ENCODE measurements around the gene DAZAP2. TPM values are rescaled to one million over a fixed set of nuclear protein-coding genes. Genes with fewer than 3 reads are reported as not detected.
A peak's percentile ranks its signal among the peaks of the same experiment; 100 is the strongest.

DAZAP2 gene
- total and polyA plus RNA-seq, 5 experiments from 2014 or later: 301 to 1,317 (median 1,276) TPM

DNA sequence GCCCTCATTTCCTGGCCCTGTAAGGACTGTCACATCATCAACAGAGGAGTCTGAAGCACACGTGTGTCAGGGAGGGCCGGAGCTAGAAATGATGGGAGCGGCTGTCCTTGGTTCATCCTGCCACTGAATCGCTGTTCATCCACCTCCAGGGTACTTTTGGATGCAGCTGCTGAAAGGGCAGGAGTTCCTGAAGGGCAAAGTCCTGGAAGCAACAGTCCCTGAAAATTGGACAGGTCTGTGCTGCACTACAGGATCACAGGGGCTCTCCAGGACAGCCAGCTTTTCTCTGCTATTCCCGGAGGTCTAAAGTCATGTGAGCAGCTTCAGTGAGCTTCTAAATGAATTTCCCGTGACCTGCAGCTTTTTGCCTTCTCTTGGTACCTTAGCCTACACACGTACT is 38.5 kb upstream of the DAZAP2 start:
- H3K4me1 Mint-ChIP-seq: no peaks in the 10 kb centered on the region
- H3K27ac Mint-ChIP-seq: peak overlapping the region in 2 of 10 donors; percentile 41
- DNase-seq (no peak), ATAC-seq (no peak)
- POLR2A ChIA-PET: interaction anchor here (0.6 kb wide), 1 partner anchor 27 kb away, joined by 4 read pairs; no protein-coding TSS in a partner anchor
- no peaks in the 10 kb centered on the region for H3K9me3 Mint-ChIP-seq
- H3K27me3 Mint-ChIP-seq: no peaks in the 10 kb centered on the region
- peaks cover 0 to 4% (median 2%) of the 10 kb centered on the region in 3 donors for H3K36me3 Mint-ChIP-seq
- no peak overlapping the region for H3K4me3 Mint-ChIP-seq

DNA sequence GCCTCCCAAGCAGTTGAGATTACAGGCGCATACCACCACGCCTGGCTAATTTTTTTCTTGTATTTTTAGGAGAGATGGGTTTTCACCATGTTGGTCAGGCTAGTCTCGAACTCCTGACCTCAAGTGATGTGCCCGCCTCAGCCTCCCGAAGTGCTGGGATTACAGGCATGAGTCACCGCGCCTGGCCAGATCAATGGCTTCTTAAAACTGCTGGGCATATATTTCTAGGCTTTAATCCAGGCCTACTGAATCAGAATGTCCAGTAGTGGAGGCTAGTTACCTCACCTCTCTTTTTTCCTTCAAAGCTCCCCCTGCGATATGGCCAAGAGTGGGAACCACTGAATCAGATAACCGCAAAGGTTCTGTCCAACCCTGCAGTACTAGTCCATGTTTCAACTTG is 37.8 kb upstream of the DAZAP2 start:
- no peak overlapping the region for H3K4me3 Mint-ChIP-seq
- ATAC-seq: no peak
- H3K4me1 Mint-ChIP-seq: no peaks in the 10 kb centered on the region
- no peaks in the 10 kb centered on the region for H3K27me3 Mint-ChIP-seq
- POLR2A ChIA-PET: no interaction called here
- DNase-seq: no peak
- peaks cover 0 to 4% (median 2%) of the 10 kb centered on the region in 3 donors for H3K36me3 Mint-ChIP-seq
- peak overlapping the region in 2 of 10 donors; percentile 1 to 64 for H3K27ac Mint-ChIP-seq
- no peaks in the 10 kb centered on the region for H3K9me3 Mint-ChIP-seq

DNA sequence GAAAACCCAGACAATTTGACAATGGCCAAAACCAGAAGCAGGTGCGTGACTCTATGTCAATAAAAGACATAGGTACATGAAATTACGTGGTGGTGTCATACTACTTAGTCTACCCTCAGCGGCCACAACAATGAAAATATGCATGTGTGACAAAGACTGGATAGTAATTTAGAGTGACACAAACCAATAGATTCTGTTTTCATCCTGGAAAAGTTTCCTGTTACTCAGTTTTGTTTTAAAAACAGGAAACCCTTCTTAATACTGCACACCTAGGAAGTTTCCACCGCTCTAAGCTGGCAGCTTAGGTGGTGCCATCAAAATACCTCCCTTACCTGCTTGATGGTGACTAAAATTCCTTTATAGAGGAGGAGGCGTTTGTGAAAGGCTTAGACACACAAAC is 35.9 kb upstream of the DAZAP2 start:
- no peaks in the 10 kb centered on the region for H3K4me1 Mint-ChIP-seq
- peaks cover 0 to 5% (median 0%) of the 10 kb centered on the region in 3 donors for H3K36me3 Mint-ChIP-seq
- no peak overlapping the region for H3K4me3 Mint-ChIP-seq
- H3K27ac Mint-ChIP-seq: peak overlapping the region in 7 of 10 donors; percentile 7 to 77 (median 26)
- H3K9me3 Mint-ChIP-seq: no peaks in the 10 kb centered on the region
- peak in 1 of 2 donors; percentile 35 for ATAC-seq
- DNase-seq: peak in 2 of 10 donors; percentile 10 to 16
- H3K27me3 Mint-ChIP-seq: no peaks in the 10 kb centered on the region
- POLR2A ChIA-PET: no interaction called here

DNA sequence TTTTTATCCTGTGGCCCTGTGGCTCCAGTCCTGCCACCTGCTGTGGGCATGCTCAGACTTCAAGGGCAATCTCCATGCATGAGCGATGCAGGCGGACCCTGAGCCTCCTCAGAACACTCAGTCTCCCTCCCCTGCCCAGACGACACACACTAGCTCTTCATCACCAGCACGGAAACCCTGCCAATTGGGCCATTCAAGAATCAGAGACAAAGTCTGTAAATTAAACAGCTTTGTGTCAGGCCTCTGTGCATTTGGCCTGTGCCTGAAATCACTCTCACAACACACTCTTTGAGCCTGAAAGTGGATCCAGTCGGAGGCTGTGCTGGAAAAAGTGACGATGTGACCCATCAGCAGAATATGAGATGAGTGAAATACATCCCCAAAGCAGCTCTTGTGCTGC is 33.3 kb upstream of the DAZAP2 start:
- POLR2A ChIA-PET: interaction anchor here (0.7 to 0.9 kb wide), 2 partner anchors 35 to 274 kb away, joined by 3 to 6 read pairs; no protein-coding TSS in a partner anchor
- no peaks in the 10 kb centered on the region for H3K9me3 Mint-ChIP-seq
- H3K27ac Mint-ChIP-seq: peak overlapping the region in 2 of 10 donors; percentile 14 to 55

DNA sequence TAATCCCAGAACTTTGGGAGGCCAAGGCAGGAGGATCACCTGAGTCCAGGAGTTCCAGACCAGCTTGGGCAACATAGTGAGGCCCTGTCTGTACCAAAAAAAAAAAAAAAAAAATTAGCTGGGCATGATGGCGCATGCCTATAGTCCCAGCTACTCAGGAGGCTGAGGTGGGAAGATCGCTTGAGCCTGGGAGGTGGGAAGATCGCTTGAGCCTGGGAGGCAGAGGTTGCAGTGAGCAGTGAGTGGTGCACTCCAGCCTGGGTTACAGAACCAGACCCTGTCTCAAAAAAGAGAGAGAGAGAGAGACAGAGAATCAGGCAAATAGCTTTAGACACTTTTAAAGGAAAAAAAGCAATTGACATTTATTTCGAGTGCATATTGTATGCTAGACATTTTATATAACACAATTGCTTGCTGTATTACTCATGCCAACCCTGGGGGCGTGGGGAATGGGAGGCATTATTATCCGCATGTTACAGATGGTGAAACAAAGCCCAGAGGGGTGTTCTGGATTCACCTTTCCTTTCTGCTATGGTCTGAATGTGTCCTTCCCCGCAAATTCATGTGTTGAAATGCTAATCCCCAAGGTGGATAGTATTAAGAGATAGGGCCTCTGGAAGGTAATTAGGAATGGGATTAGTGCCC is 30.5 kb upstream of the DAZAP2 start:
- Mint-ChIP-seq H3K27me3 (no peaks in the 10 kb centered on the region), H3K4me3 (no peak overlapping the region), H3K9me3 (no peaks in the 10 kb centered on the region), H3K36me3 (peaks cover 0 to 7% (median 0%) of the 10 kb centered on the region in 3 donors), H3K4me1 (no peaks in the 10 kb centered on the region), H3K27ac (peak overlapping the region in 2 of 10 donors; percentile 35 to 82)
- no peak for DNase-seq
- ATAC-seq: no peak
- POLR2A ChIA-PET: interaction anchor here (0.6 to 0.7 kb wide), 2 partner anchors 86 to 114 kb away, joined by 3 to 6 read pairs; no protein-coding TSS in a partner anchor

More for the DNA sequence above, 33.3 kb upstream of the DAZAP2 start:
- H3K27me3 Mint-ChIP-seq: no peaks in the 10 kb centered on the region
- ATAC-seq: no peak
- no peaks in the 10 kb centered on the region for H3K4me1 Mint-ChIP-seq
- DNase-seq: no peak
- no peak overlapping the region for H3K4me3 Mint-ChIP-seq
- H3K36me3 Mint-ChIP-seq: peaks cover 0 to 4% (median 0%) of the 10 kb centered on the region in 3 donors

DNA sequence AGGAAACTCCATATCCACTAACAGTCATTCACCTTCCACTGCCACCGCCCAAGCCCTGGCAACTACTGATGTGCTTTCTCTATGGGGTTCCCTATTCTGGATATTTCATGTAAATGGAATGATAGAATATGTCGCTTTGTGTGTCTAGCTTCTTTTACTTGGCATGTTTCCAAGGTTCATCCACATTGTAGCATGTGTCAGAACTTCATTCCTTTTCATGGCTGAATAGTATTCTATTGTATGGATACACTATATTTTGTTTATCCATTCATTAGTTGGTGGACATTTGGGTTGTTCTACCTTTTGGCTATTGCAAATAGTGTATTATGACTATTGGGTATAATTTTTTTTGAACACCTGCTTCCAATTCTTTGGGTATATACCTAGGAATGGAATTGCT is 29.4 kb upstream of the DAZAP2 start:
- POLR2A ChIA-PET: interaction anchor here (0.6 kb wide), 1 partner anchor 33 kb away, joined by 3 read pairs; no protein-coding TSS in a partner anchor
- Mint-ChIP-seq H3K4me3 (no peak overlapping the region), H3K9me3 (no peaks in the 10 kb centered on the region), H3K27ac (peak overlapping the region in 1 of 10 donors; percentile 18), H3K4me1 (peaks cover 0 to 2% (median 2%) of the 10 kb centered on the region in 4 donors), H3K27me3 (no peaks in the 10 kb centered on the region), H3K36me3 (peaks cover 0 to 8% (median 0%) of the 10 kb centered on the region in 3 donors)
- no peak for DNase-seq
- ATAC-seq: no peak

DNA sequence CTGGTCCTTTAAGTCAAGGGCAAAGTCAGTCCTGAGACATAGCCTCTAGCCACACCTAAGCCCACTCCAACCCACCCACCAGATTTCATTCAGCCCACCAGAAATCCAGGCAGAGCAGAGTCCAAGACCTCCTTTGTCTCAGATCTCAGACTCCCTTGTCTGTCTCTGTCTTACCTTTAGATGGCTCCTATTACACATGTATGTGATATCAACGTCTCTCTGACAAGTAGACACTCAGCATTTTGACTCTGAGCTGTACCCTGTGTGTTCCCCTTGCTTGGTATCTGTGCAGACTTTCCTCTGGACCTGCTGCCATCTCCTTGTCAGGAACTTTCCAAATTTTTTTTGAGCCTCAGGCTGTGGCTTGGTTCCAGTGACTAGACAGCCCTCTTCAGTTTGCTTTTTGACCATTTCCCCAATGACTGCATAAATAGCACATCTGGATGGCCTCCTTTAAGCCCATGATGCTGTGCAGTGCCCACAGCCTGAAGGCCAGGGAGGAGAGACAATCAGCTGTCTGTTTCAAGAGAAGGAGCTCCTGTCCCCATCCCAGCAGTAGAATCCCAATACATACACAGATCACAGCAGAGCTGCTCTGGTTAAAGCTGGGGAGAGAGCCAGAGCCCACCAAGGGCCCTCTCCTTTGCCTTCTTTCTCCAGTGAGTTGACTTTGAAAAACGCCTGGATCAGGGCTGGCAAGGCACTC is 27.8 kb upstream of the DAZAP2 start:
- peak overlapping the region in 3 of 10 donors; percentile 34 to 77 (median 73) for H3K27ac Mint-ChIP-seq
- POLR2A ChIA-PET: interaction anchor here (1.6 kb wide), 1 partner anchor 27 kb away, joined by 4 read pairs; the partner anchor contains the start of gene DAZAP2
- peaks cover 1 to 5% (median 5%) of the 10 kb centered on the region in 4 donors for H3K4me1 Mint-ChIP-seq
- no peak overlapping the region for H3K4me3 Mint-ChIP-seq
- DNase-seq (no peak), ATAC-seq (no peak)
- peaks cover 0 to 10% (median 0%) of the 10 kb centered on the region in 3 donors for H3K36me3 Mint-ChIP-seq
- no peaks in the 10 kb centered on the region for H3K27me3 Mint-ChIP-seq
- H3K9me3 Mint-ChIP-seq: no peaks in the 10 kb centered on the region

DNA sequence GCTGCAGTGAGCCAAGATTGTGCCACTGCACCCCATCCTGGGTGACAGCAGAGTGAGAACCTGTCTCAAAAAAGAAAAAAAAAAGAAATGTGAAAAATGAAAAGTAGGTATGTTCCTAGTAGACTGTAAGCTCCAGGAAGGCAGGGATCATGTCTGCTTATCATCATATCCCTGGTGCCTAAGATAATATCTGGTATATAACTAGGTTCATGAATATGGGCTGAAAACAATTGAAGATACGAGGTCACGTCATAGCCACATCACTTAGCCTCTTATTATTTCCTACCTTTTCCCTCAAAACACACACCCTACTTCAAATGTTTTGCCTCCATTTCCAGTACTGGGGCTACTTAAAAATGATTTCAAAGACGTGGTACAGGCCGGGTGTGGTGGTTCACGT is 23.7 kb upstream of the DAZAP2 start:
- POLR2A ChIA-PET: interaction anchor here (0.7 to 5.7 kb wide), 3 partner anchors 16 to 86 kb away, joined by 3 to 204 read pairs (median 8); partner anchors contain the start of gene DAZAP2
- ATAC-seq: no peak

DNA sequence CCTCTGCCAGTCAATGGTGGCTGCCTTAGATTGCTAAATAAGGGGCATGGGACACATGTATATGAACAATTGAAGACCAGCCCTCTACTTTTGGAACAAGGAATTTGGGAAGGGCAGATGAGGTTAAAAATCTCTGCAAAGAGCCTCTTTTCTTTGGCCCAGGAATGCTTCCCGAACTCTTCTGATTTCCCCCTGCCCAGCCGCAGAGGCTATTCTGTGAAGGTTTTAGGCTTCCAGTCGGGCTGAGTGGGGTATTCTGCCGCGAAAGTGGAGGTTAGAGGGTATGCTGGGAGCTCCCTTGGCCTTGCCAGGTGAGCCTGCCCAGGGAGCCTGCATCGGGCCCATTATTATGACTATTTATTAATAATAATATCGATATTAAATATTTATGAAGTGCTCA is 22.0 kb upstream of the DAZAP2 start:
- no peaks in the 10 kb centered on the region for H3K9me3 Mint-ChIP-seq
- H3K36me3 Mint-ChIP-seq: peaks cover 0 to 3% (median 0%) of the 10 kb centered on the region in 3 donors
- peak overlapping the region; percentile 44 to 91 (median 83) for H3K27ac Mint-ChIP-seq
- no peak for ATAC-seq
- DNase-seq: no peak
- H3K4me3 Mint-ChIP-seq: peak overlapping the region; percentile 50 to 90 (median 74)
- H3K27me3 Mint-ChIP-seq: no peaks in the 10 kb centered on the region
- POLR2A ChIA-PET: interaction anchor here (0.6 to 5.7 kb wide), 12 partner anchors 13 to 452 kb away, joined by 3 to 204 read pairs (median 10); partner anchors contain the start of genes ATF1, BIN2, CSRNP2 and DAZAP2
- H3K4me1 Mint-ChIP-seq: peaks cover 17 to 23% (median 21%) of the 10 kb centered on the region in 4 donors

More for the DNA sequence above, 23.7 kb upstream of the DAZAP2 start:
- Mint-ChIP-seq H3K27me3 (no peaks in the 10 kb centered on the region), H3K9me3 (no peaks in the 10 kb centered on the region), H3K4me1 (peaks cover 17 to 23% (median 21%) of the 10 kb centered on the region in 4 donors), H3K36me3 (peaks cover 0 to 6% (median 0%) of the 10 kb centered on the region in 3 donors), H3K4me3 (no peak overlapping the region), H3K27ac (no peak overlapping the region)
- no peak for DNase-seq

DNA sequence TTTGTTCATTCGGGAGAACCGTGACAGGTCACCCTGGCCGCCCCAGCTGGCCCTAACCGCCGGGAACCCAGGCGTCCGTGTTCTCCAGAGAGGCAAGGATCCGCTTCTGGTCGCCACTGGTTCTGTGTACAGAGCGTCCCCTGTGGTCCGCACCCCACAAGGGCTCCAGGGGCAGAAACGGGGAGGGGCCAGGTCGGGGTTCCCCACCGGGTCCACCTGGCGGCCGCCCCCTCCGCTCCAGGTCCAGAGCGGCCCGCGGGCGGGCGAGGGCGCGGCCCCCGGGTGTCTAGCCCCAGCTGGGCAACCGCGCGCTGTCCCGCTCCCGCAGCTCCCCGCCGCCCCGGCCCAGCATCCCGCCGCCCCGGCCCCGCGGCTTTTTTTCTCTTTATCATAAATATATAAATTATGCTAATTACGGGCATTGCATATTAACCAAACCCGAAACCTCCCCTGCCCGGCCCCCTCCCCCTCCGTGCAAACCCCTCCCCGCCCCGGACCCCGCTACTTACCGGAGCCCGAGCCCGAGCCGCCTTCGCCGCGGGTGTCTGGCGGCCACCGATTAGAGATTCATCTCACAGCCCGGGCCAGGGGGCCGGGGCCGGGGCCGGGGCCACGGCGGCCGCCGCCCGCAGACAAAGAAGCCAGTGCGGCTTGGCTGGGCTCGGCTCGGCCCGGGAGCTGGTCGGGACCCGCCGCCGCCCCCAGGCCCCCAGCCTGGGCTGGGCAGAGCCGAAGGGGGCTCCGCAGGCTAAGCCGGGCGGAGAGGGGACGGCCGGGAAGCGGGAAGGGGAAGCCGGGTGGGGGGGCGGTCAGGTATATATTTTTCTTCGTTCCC is 21.3 kb upstream of the DAZAP2 start:
- H3K4me3 Mint-ChIP-seq: peak overlapping the region; percentile 90 to 97 (median 92)
- DNase-seq (peak; percentile 23 to 79 (median 46)), ATAC-seq (peak; percentile 52 to 55)
- H3K36me3 Mint-ChIP-seq: peaks cover 0 to 3% (median 0%) of the 10 kb centered on the region in 3 donors
- H3K9me3 Mint-ChIP-seq: no peaks in the 10 kb centered on the region
- peaks cover 17 to 23% (median 21%) of the 10 kb centered on the region in 4 donors for H3K4me1 Mint-ChIP-seq
- no peaks in the 10 kb centered on the region for H3K27me3 Mint-ChIP-seq
- POLR2A ChIA-PET: interaction anchor here (0.6 to 5.7 kb wide), 31 partner anchors 13 to 1657 kb away, joined by 3 to 204 read pairs (median 4); partner anchors contain the start of genes ATF1, BIN2, COX14 and CSRNP2
- peak overlapping the region; percentile 79 to 98 (median 97) for H3K27ac Mint-ChIP-seq

DNA sequence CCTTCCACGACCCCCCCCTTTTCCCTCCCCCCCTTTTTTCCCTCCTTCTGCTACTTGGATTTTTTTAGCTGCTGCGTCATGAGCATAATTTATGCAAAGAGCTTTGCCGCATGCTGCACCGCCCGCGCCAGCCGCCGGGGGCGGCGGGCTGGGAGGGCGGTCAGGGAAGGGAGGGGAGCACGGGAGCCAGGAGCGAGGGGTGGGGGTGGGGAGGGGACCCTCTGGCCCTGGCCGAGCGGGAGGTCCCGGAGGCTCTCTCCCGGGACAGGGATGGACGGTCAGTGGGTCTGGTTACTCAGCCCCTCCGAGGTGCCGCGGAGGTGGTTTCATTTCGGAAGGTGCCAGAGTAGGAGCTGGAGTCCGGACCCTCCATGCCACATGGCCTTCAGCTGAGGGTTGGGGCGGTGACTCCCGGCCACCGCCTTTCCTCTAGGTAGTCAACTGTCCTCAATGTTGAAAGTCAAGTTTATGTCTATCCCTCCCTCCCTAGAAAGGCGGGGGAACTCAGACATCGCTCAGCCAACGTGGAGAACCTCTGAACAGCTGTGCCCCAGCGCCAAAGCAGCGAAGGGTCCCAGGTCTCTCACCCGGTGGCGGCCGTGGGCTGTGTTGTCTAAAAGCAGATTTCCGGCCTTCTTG is 20.5 kb upstream of the DAZAP2 start, which contains the start of gene POU6F1:
POU6F1 (minus strand) TSS at position 95 of the 639 bp plus-strand sequence. CDS start 11,226 bp downstream, outside the sequence.
- Mint-ChIP-seq H3K27me3 (no peaks in the 10 kb centered on the region), H3K4me1 (peaks cover 17 to 23% (median 21%) of the 10 kb centered on the region in 4 donors), H3K4me3 (peak within 1 kb of the TSS; percentile 90 to 97 (median 92)), H3K27ac (peak within 1 kb of the TSS; percentile 93 to 98 (median 97)), H3K9me3 (no peaks in the 10 kb centered on the region), H3K36me3 (peaks cover 0 to 3% (median 0%) of the 10 kb centered on the region in 3 donors)
- POLR2A ChIA-PET: interaction anchor here (0.6 to 5.7 kb wide), 31 partner anchors 12 to 1656 kb away, joined by 3 to 204 read pairs (median 4); partner anchors contain the start of genes ATF1, BIN2, COX14 and CSRNP2
- ATAC-seq: peak; percentile 77 to 83
- peak; percentile 57 to 85 (median 71) for DNase-seq

All from naive thymus-derived CD8-positive, alpha-beta T cell (primary cell).